Measurements from ENCODE around the gene CDKN2D. TPM values are rescaled to one million over a fixed set of nuclear protein-coding genes. Genes with fewer than 3 reads are reported as not detected.

CDKN2D gene
- total and polyA plus RNA-seq, 8 donors: 4.1 to 11.8 (median 8.5) TPM; not detected in 2

- H3K27ac ChIP-seq: peak overlapping the region; percentile 78 to 94 (median 91)
- no peaks in the 10 kb centered on the region for H3K27me3 ChIP-seq
- H3K4me3 ChIP-seq: peak overlapping the region; percentile 80 to 97 (median 86)
- H3K4me1 ChIP-seq: peaks cover 37 to 46% (median 45%) of the 10 kb centered on the region in 4 donors
- WGBS, 5 donors: 9 to 16% (median 14%) methylated on average over 10 of the region's 10 CpGs
- no peaks in the 10 kb centered on the region for H3K9me3 ChIP-seq
- peaks cover 10 to 31% (median 29%) of the 10 kb centered on the region in 4 donors for H3K36me3 ChIP-seq
- intact Hi-C loops (cut with DNase I; ENCODE audit: low total_unique reads): no loop called here
- DNase-seq: peak; percentile 35 to 77
- TF ChIP-seq POLR2A (IDR thresholded peaks at IDR 0.05) (no peak), CTCF (IDR thresholded peaks at IDR 0.05) (peak in 1 of 7 experiments; percentile 13), EP300 (IDR thresholded peaks at IDR 0.05) (no peak)
These were observed 3.7 kb downstream of the CDKN2D start for GRCh38 chr19:10565028-10565566.

DNA sequence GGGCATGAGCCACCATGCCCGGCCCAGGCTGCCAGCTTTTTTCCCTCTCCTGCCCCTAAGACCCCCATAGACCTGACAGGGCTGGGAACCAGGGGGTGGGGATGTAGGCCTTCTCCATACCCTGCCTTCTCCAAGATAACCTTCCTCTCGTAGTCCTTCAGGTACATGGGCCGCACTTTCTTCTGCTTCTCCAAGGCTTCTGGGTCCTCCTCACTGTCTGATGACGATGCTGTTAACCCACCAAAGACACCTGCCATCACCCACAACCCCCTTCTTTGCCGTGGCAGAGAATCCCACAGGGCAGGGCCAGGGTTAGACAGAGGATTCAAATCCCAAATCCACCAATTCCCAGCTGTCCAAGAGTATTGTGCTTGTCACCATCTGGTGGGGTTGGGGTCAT is 6.2 kb downstream of the CDKN2D start:
- Histone ChIP-seq H3K27me3 (no peaks in the 10 kb centered on the region), H3K36me3 (peaks cover 26 to 56% (median 54%) of the 10 kb centered on the region in 4 donors), H3K27ac (no peak overlapping the region), H3K4me1 (peaks cover 20 to 28% (median 27%) of the 10 kb centered on the region in 4 donors), H3K4me3 (no peak overlapping the region), H3K9me3 (no peaks in the 10 kb centered on the region)
- TF ChIP-seq POLR2AphosphoS5 (IDR thresholded peaks at IDR 0.05): no peak
- no peak for TF ChIP-seq POLR2A (IDR thresholded peaks at IDR 0.05)
- TF ChIP-seq EP300 (IDR thresholded peaks at IDR 0.05): no peak
- TF ChIP-seq CTCF (IDR thresholded peaks at IDR 0.05): no peak
- WGBS, 5 donors: 91 to 96% (median 93%) methylated on average over 5 of the region's 5 CpGs
- intact Hi-C loops (cut with DNase I; ENCODE audit: low total_unique reads): no loop called here
- no peak for DNase-seq

DNA sequence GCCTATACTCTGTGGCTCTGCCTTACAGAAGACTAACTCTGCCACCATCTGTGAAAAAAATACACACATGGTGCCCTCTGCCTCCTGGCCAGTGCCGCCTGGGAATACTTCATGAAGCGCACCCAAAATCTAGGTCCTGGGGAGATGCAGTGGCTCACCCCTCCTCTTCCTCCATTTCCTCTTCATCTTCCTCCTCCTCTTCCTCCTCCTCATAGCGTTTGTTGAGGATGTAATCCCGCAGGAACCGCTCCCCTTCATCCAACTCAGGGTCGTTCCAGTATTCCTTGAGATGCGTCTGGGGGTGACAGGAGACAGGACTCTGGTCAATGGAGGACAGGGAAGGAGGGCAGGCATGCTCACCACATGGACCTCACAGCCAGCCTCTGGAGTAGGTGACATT is 8.6 kb downstream of the CDKN2D start:
- H3K27ac ChIP-seq: no peak overlapping the region
- H3K9me3 ChIP-seq: no peaks in the 10 kb centered on the region
- 89 to 94% (median 93%) methylated on average over 7 of the region's 7 CpGs for WGBS, 5 donors
- peaks cover 35 to 80% (median 78%) of the 10 kb centered on the region in 4 donors for H3K36me3 ChIP-seq
- no peak for TF ChIP-seq CTCF (IDR thresholded peaks at IDR 0.05)
- TF ChIP-seq EP300 (IDR thresholded peaks at IDR 0.05): no peak
- no peak for TF ChIP-seq POLR2AphosphoS5 (IDR thresholded peaks at IDR 0.05)
- TF ChIP-seq POLR2A (IDR thresholded peaks at IDR 0.05): no peak
- H3K4me1 ChIP-seq: peaks cover 6 to 16% (median 8%) of the 10 kb centered on the region in 4 donors
- no peaks in the 10 kb centered on the region for H3K27me3 ChIP-seq
- no peak for DNase-seq
- intact Hi-C loops (cut with DNase I; ENCODE audit: low total_unique reads): no loop called here
- H3K4me3 ChIP-seq: no peak overlapping the region

GRCh38 chr19:10557603-10558197 is 11.1 kb downstream of the CDKN2D start:
- Histone ChIP-seq H3K9me3 (no peaks in the 10 kb centered on the region), H3K36me3 (peaks cover 58 to 100% (median 99%) of the 10 kb centered on the region in 4 donors), H3K27ac (no peak overlapping the region), H3K4me1 (peaks cover 0 to 20% (median under 1%) of the 10 kb centered on the region in 4 donors), H3K4me3 (no peak overlapping the region), H3K27me3 (no peaks in the 10 kb centered on the region)
- TF ChIP-seq CTCF (IDR thresholded peaks at IDR 0.05) (no peak), POLR2AphosphoS5 (IDR thresholded peaks at IDR 0.05) (no peak), EP300 (IDR thresholded peaks at IDR 0.05) (no peak), POLR2A (IDR thresholded peaks at IDR 0.05) (no peak)
- intact Hi-C loops (cut with DNase I; ENCODE audit: low total_unique reads): no loop called here
- WGBS, 5 donors: 90 to 95% (median 92%) methylated on average over 27 to 33 of the region's 33 CpGs
- DNase-seq: no peak
